Astrocyte (in vitro differentiated cells and primary cell): ENCODE results near the gene KDM4B. TPM values are rescaled to one million over a fixed set of nuclear protein-coding genes. Genes with fewer than 3 reads are reported as not detected.

Experiments used
- DNase-seq: peaks from one replicate; pipeline ENCODE4 v3.0.0-alpha.2; 2010; ENCODE audit warnings: low read depth
- FAIRE-seq: peaks from 2 replicates; lab custom pipeline; 2011; peaks lifted over from hg19 to GRCh38; lab: Jason Lieb, UNC
- H2AFZ ChIP-seq: 2 replicates; pipeline ENCODE4 v1.6.0; 2012; ENCODE audit warnings: low read depth, low read length, inconsistent platforms
- H3K27ac ChIP-seq: 2 replicates; pipeline ENCODE4 v1.5.1; 2011; ENCODE audit warnings: low read depth, low read length, inconsistent platforms
- H3K27me3 ChIP-seq: 2 replicates; pipeline ENCODE4 v1.6.0; 2011; ENCODE audit warnings: low read length, inconsistent platforms; ENCODE audit not compliant: insufficient read depth
- H3K36me3 ChIP-seq: 2 replicates; pipeline ENCODE4 v1.5.1; 2011; ENCODE audit warnings: low read length, inconsistent platforms; ENCODE audit not compliant: insufficient read depth
- H3K4me1 ChIP-seq: 2 replicates; pipeline ENCODE4 v1.5.1; 2011; ENCODE audit warnings: low read length, inconsistent platforms; ENCODE audit not compliant: insufficient read depth
- H3K4me2 ChIP-seq: 2 replicates; pipeline ENCODE4 v1.6.0; 2012; ENCODE audit warnings: low read length, inconsistent platforms
- H3K4me3 ChIP-seq: 2 replicates; pipeline ENCODE4 v1.5.1; 2011; ENCODE audit warnings: low read depth, mild to moderate bottlenecking, low read length, inconsistent platforms; ENCODE audit not compliant: insufficient read depth
- H3K79me2 ChIP-seq: 2 replicates; pipeline ENCODE4 v1.6.0; 2012; ENCODE audit warnings: mild to moderate bottlenecking, low read length, inconsistent platforms; ENCODE audit not compliant: insufficient read depth
- H3K9ac ChIP-seq: 2 replicates; pipeline ENCODE4 v1.6.0; 2012; ENCODE audit warnings: mild to moderate bottlenecking, low read length, inconsistent platforms
- H3K9me3 ChIP-seq: 2 replicates; pipeline ENCODE4 v1.5.1; 2012; ENCODE audit warnings: low read depth, mild to moderate bottlenecking, low read length, inconsistent platforms; ENCODE audit not compliant: insufficient read depth
- H4K20me1 ChIP-seq: 2 replicates; pipeline ENCODE4 v1.6.0; 2012; ENCODE audit warnings: low read length, inconsistent platforms; ENCODE audit not compliant: insufficient read depth
- H3K27ac Mint-ChIP-seq: one replicate; pipeline ENCODE4 v1.8.0; 2021; ENCODE audit warnings: mild to moderate bottlenecking, mixed read lengths; ENCODE audit not compliant: unreplicated experiment
- H3K27me3 Mint-ChIP-seq: one replicate; pipeline ENCODE4 v1.8.0; 2021; ENCODE audit warnings: low read depth, mixed read lengths; ENCODE audit not compliant: unreplicated experiment
- H3K36me3 Mint-ChIP-seq: one replicate; pipeline ENCODE4 v1.8.0; 2021; ENCODE audit warnings: low read depth, mixed read lengths; ENCODE audit not compliant: unreplicated experiment
- H3K4me1 Mint-ChIP-seq: one replicate; pipeline ENCODE4 v1.8.0; 2021; ENCODE audit warnings: low read depth, mixed read lengths; ENCODE audit not compliant: unreplicated experiment
- H3K4me3 Mint-ChIP-seq: one replicate; pipeline ENCODE4 v1.8.0; 2021; ENCODE audit warnings: mild to moderate bottlenecking, moderate library complexity, mixed read lengths; ENCODE audit not compliant: unreplicated experiment
- H3K9me3 Mint-ChIP-seq: one replicate; pipeline ENCODE4 v1.8.0; 2021; ENCODE audit warnings: mild to moderate bottlenecking, mixed read lengths; ENCODE audit not compliant: unreplicated experiment
- CTCF ChIP-seq: IDR thresholded peaks from 2 replicates; pipeline ENCODE4 v1.5.1; 2011; ENCODE audit warnings: low read depth, mild to moderate bottlenecking, inconsistent platforms, low read length, moderate library complexity; ENCODE audit not compliant: insufficient read depth
- EZH2 ChIP-seq: IDR thresholded peaks from 2 replicates; pipeline ENCODE4 v1.6.1; 2012; ENCODE audit warnings: mild to moderate bottlenecking, low read length, inconsistent platforms; ENCODE audit not compliant: insufficient read depth
- total RNA-seq: library from RNA; stranded (reverse); gene quantifications from 2 replicates; pipeline ENCODE4 v1.2.1, GENCODE V29; 2021

Gene KDM4B
- total RNA-seq, 1 donor from 2014 or later, result 55.2 TPM

GRCh38 chr19:5149932-5150901, 181.3 kb downstream of the KDM4B start:
- Mint-ChIP-seq H3K4me1 (no peaks in the 10 kb centered on the region), H3K27ac (no peak overlapping the region), H3K27me3 (no peaks in the 10 kb centered on the region), H3K4me3 (no peak overlapping the region), H3K36me3 (peaks cover 14% of the 10 kb centered on the region), H3K9me3 (no peaks in the 10 kb centered on the region)
- no peak overlapping the region for H3K4me3 ChIP-seq
- no peak overlapping the region for H2AFZ ChIP-seq
- peaks cover 9% of the 10 kb centered on the region for H3K4me1 ChIP-seq
- H3K27ac ChIP-seq, result no peak overlapping the region
- H3K9me3 ChIP-seq, result no peaks in the 10 kb centered on the region
- H3K27me3 ChIP-seq, result no peaks in the 10 kb centered on the region
- DNase-seq, result no peak
- TF ChIP-seq CTCF, result no peak
- TF ChIP-seq EZH2, result no peak
- no peak overlapping the region for H3K9ac ChIP-seq
- peaks cover 4% of the 10 kb centered on the region for H3K36me3 ChIP-seq
- no peaks in the 10 kb centered on the region for H3K79me2 ChIP-seq
- FAIRE-seq, result no peak
- peaks cover 8% of the 10 kb centered on the region for H4K20me1 ChIP-seq
- no peak overlapping the region for H3K4me2 ChIP-seq

- peaks cover 9% of the 10 kb centered on the region for H3K4me1 ChIP-seq
- no peak overlapping the region for H2AFZ ChIP-seq
- H3K4me3 ChIP-seq, result no peak overlapping the region
- Mint-ChIP-seq H3K4me1 (no peaks in the 10 kb centered on the region), H3K27ac (no peak overlapping the region), H3K4me3 (no peak overlapping the region), H3K9me3 (no peaks in the 10 kb centered on the region), H3K36me3 (peaks cover 11% of the 10 kb centered on the region), H3K27me3 (no peaks in the 10 kb centered on the region)
- peaks cover 8% of the 10 kb centered on the region for H4K20me1 ChIP-seq
- DNase-seq, result no peak
- no peak for TF ChIP-seq EZH2
- no peak for TF ChIP-seq CTCF
- no peak overlapping the region for H3K4me2 ChIP-seq
- peaks cover 4% of the 10 kb centered on the region for H3K36me3 ChIP-seq
- H3K27me3 ChIP-seq, result no peaks in the 10 kb centered on the region
- no peak overlapping the region for H3K27ac ChIP-seq
- no peaks in the 10 kb centered on the region for H3K79me2 ChIP-seq
- no peak overlapping the region for H3K9ac ChIP-seq
- no peaks in the 10 kb centered on the region for H3K9me3 ChIP-seq
- no peak for FAIRE-seq
Observed at GRCh38 chr19:5150902-5151741, 182.2 kb downstream of the KDM4B start.
